ENCODE results near the gene PLPP1. TPM values are rescaled to one million over a fixed set of nuclear protein-coding genes. Genes with fewer than 3 reads are reported as not detected.
A peak's percentile ranks its signal among the peaks of the same experiment; 100 is the strongest.

Gene PLPP1
- total RNA-seq, 1 donor from 2014 or later = 31.5 TPM

GRCh38 chr5:55445791-55446190 is 89.0 kb downstream of the PLPP1 start:
- no peak for DNase-seq

- no peak for DNase-seq
Measured at GRCh38 chr5:55441954-55442353, 92.8 kb downstream of the PLPP1 start.

GRCh38 chr5:55441107-55441771 is 93.5 kb downstream of the PLPP1 start:
- no peak for DNase-seq

GRCh38 chr5:55440188-55440646 is 94.5 kb downstream of the PLPP1 start:
- DNase-seq = no peak

GRCh38 chr5:55438998-55439397 is 95.8 kb downstream of the PLPP1 start:
- peak; percentile 21 for DNase-seq

- DNase-seq = no peak
Measured at GRCh38 chr5:55437859-55438206, 96.9 kb downstream of the PLPP1 start.

- DNase-seq = no peak
Measured at GRCh38 chr5:55437452-55437851, 97.3 kb downstream of the PLPP1 start.

GRCh38 chr5:55432549-55432948 is 102.2 kb downstream of the PLPP1 start:
- DNase-seq = no peak

GRCh38 chr5:55429613-55430253 is 105.0 kb downstream of the PLPP1 start:
- DNase-seq = no peak

GRCh38 chr5:55429221-55429612 is 105.5 kb downstream of the PLPP1 start:
- DNase-seq = no peak

- DNase-seq = no peak
Measured at GRCh38 chr5:55427157-55427556, 107.6 kb downstream of the PLPP1 start.

- no peak for DNase-seq
Measured at GRCh38 chr5:55426455-55426854, 108.3 kb downstream of the PLPP1 start.

- no peak for DNase-seq
Measured at GRCh38 chr5:55421074-55421529, 113.7 kb downstream of the PLPP1 start.

GRCh38 chr5:55418994-55419968 is 115.5 kb downstream of the PLPP1 start:
- no peak for DNase-seq

- DNase-seq = no peak
Measured at GRCh38 chr5:55416306-55416705, 118.5 kb downstream of the PLPP1 start.

- DNase-seq = no peak
Measured at GRCh38 chr5:55415071-55415470, 119.7 kb downstream of the PLPP1 start.

GRCh38 chr5:55413644-55414043 is 121.1 kb downstream of the PLPP1 start:
- no peak for DNase-seq

GRCh38 chr5:55411876-55412275 is 122.9 kb downstream of the PLPP1 start:
- DNase-seq = no peak

GRCh38 chr5:55410845-55411244 is 123.9 kb downstream of the PLPP1 start:
- DNase-seq = no peak

GRCh38 chr5:55409775-55410174 is 125.0 kb downstream of the PLPP1 start:
- no peak for DNase-seq

GRCh38 chr5:55407984-55408383 is 126.8 kb downstream of the PLPP1 start:
- DNase-seq = no peak

- DNase-seq = no peak
Measured at GRCh38 chr5:55407059-55407684, 127.6 kb downstream of the PLPP1 start.
